DLD1 (cell line): ENCODE data around the gene LCN6.
"Not testable (repeated sequence)": the region's sequence is repeated elsewhere in the genome, so short reads cannot be mapped to it uniquely, and the experiment has no call there.

Experiments
- in situ Hi-C: cut with HindIII; loops from 2 replicates; pipeline ENCODE4 v1.10.0; 2017; ENCODE audit warnings: low sequenced_read_pairs

The LCN6 gene

GRCh38 chr9:136760424-136760823, 12.1 kb upstream of the LCN6 start:
- in situ Hi-C loops: no loop called here

- in situ Hi-C loops: no loop called here
Observed at GRCh38 chr9:136759436-136760325, 11.4 kb upstream of the LCN6 start.

- in situ Hi-C loops: no loop called here
Observed at GRCh38 chr9:136759001-136759400, 10.7 kb upstream of the LCN6 start.

GRCh38 chr9:136757751-136758140, 9.4 kb upstream of the LCN6 start:
- in situ Hi-C loops: no loop called here

GRCh38 chr9:136757328-136757727, 9.0 kb upstream of the LCN6 start:
- in situ Hi-C loops: no loop called here

GRCh38 chr9:136756836-136757235, 8.5 kb upstream of the LCN6 start:
- in situ Hi-C loops: no loop called here

GRCh38 chr9:136756134-136756438, 7.8 kb upstream of the LCN6 start:
- in situ Hi-C loops: no loop called here

GRCh38 chr9:136755302-136756133, 7.2 kb upstream of the LCN6 start:
- in situ Hi-C loops: not testable (repeated sequence)

- in situ Hi-C loops: no loop called here
Observed at GRCh38 chr9:136754626-136755301, 6.4 kb upstream of the LCN6 start.

- in situ Hi-C loops: no loop called here
Observed at GRCh38 chr9:136754059-136754572, 5.8 kb upstream of the LCN6 start.

- in situ Hi-C loops: no loop called here
Observed at GRCh38 chr9:136753371-136754058, 5.2 kb upstream of the LCN6 start.

GRCh38 chr9:136751814-136752213, 3.5 kb upstream of the LCN6 start:
- in situ Hi-C loops: no loop called here

- in situ Hi-C loops: no loop called here
Observed at GRCh38 chr9:136751244-136751643, 2.9 kb upstream of the LCN6 start.

GRCh38 chr9:136750526-136750925, 2.2 kb upstream of the LCN6 start:
- in situ Hi-C loops: no loop called here

GRCh38 chr9:136748666-136749611, 614 bp upstream of the LCN6 start:
- in situ Hi-C loops: no loop called here

- in situ Hi-C loops: no loop called here
Observed at GRCh38 chr9:136747161-136748060, 914 bp downstream of the LCN6 start.

GRCh38 chr9:136746621-136747020, 1.7 kb downstream of the LCN6 start:
- in situ Hi-C loops: no loop called here

- in situ Hi-C loops: no loop called here
Observed at GRCh38 chr9:136746155-136746490, 2.2 kb downstream of the LCN6 start.
